HepG2 (cell line): ENCODE data around the gene CPNE5. TPM values are rescaled to one million over a fixed set of nuclear protein-coding genes. Genes with fewer than 3 reads are reported as not detected.

Source experiments
- AKNA ChIP-seq: sonication (generic); formaldehyde crosslinking; IDR thresholded peaks from 2 replicates; pipeline ENCODE4 v1.4.0; 2020; ENCODE audit warnings: missing genetic modification reagents, borderline replicate concordance
- CEBPG ChIP-seq: IDR thresholded peaks from 2 replicates; pipeline ENCODE4 v1.6.1; 2016
- EEA1 ChIP-seq: sonication (generic); formaldehyde crosslinking; IDR thresholded peaks from 2 replicates; pipeline ENCODE4 v1.5.1; 2020; ENCODE audit warnings: mild to moderate bottlenecking, missing genetic modification reagents, borderline replicate concordance
- ELF1 ChIP-seq: sonication (generic); formaldehyde crosslinking; IDR thresholded peaks from 2 replicates; pipeline ENCODE4 v1.4.0; 2020; ENCODE audit warnings: missing genetic modification reagents
- HDAC2 ChIP-seq: sonication (generic); formaldehyde crosslinking; IDR thresholded peaks from 2 replicates; pipeline ENCODE4 v1.4.0; 2020; ENCODE audit warnings: missing genetic modification reagents
- PRDM4 ChIP-seq: sonication (generic); formaldehyde crosslinking; IDR thresholded peaks from 2 replicates; pipeline ENCODE4 v1.9.0; 2021; ENCODE audit warnings: missing genetic modification reagents, borderline replicate concordance
- SMAD9 ChIP-seq: sonication (generic); formaldehyde crosslinking; IDR thresholded peaks from 2 replicates; pipeline ENCODE4 v1.5.1; 2020; ENCODE audit warnings: mild to moderate bottlenecking, missing genetic modification reagents
- SRSF1 ChIP-seq: fragments of 200-400 bp; formaldehyde crosslinking; optimal IDR thresholded peaks from 2 replicates; pipeline ENCODE3; 2017; ENCODE audit warnings: mild to moderate bottlenecking, low read depth, low read length, moderate library complexity
- THAP11 ChIP-seq: IDR thresholded peaks from 2 replicates; pipeline ENCODE4 v1.6.1; 2016; ENCODE audit warnings: missing biosample characterization, missing genetic modification reagents
- TOE1 ChIP-seq: sonication (generic); formaldehyde crosslinking; IDR thresholded peaks from 2 replicates; pipeline ENCODE4 v1.4.0; 2020; ENCODE audit warnings: mild to moderate bottlenecking, missing genetic modification reagents
- YEATS4 ChIP-seq: sonication (generic); formaldehyde crosslinking; IDR thresholded peaks from 2 replicates; pipeline ENCODE4 v1.4.0; 2020; ENCODE audit warnings: missing genetic modification reagents, borderline replicate concordance
- ZNF430 ChIP-seq: sonication (generic); formaldehyde crosslinking; IDR thresholded peaks from 2 replicates; pipeline ENCODE4 v1.9.0; 2021; ENCODE audit warnings: mild to moderate bottlenecking, missing genetic modification reagents
- ZNF737 ChIP-seq: sonication (generic); formaldehyde crosslinking; IDR thresholded peaks from 2 replicates; pipeline ENCODE4 v1.5.0; 2020; ENCODE audit warnings: missing genetic modification reagents, mild to moderate bottlenecking, borderline replicate concordance
- ZNF782 ChIP-seq: sonication (generic); formaldehyde crosslinking; IDR thresholded peaks from 2 replicates; pipeline ENCODE4 v1.4.0; 2020; ENCODE audit warnings: missing genetic modification reagents, mild to moderate bottlenecking, borderline replicate concordance
- ZNF879 ChIP-seq: sonication (generic); formaldehyde crosslinking; IDR thresholded peaks from 2 replicates; pipeline ENCODE4 v1.8.1; 2023; ENCODE audit warnings: missing genetic modification reagents
- polyA plus RNA-seq, 8 experiments: library from polyadenylated mRNA; depleted of rRNA in 3 of 8; stranded (reverse) in 7 of 8; unstranded in 1 of 8; fragments of >200 nt; fragmentation: Illumina TruSeq in 4 of 8; extraction: Trizol in 4 of 8; gene quantifications; 2 replicates each; pipeline versions ENCODE4 v1.2.1 to v1.2.3, GENCODE V29; 2011 to 2016; ENCODE audit warnings: low read depth in 4 of 8, missing spikeins in 1 of 8, mixed read lengths in 1 of 8; ENCODE audit not compliant: insufficient read depth in 1 of 8
- total RNA-seq, 5 experiments: library from RNA; depleted of rRNA; stranded (reverse); fragments of >200 nt; fragmentation: Illumina TruSeq; extraction: Trizol; gene quantifications; 2 replicates each; pipeline ENCODE4 v1.2.3, GENCODE V29; 2016; ENCODE audit warnings: low read depth in 1 of 5
- TF ChIP-seq, protein P1 (sequence below): sonication (generic); formaldehyde crosslinking; IDR thresholded peaks from 2 replicates; pipeline ENCODE4 v1.4.0; 2020; ENCODE audit warnings: low read depth, missing genetic modification reagents
- TF ChIP-seq, protein P2 (sequence below): sonication (generic); formaldehyde crosslinking; IDR thresholded peaks from 2 replicates; pipeline ENCODE4 v1.8.1; 2023; ENCODE audit warnings: missing genetic modification reagents, mild to moderate bottlenecking, borderline replicate concordance

CPNE5 gene
- total and polyA plus RNA-seq, 2 of the 13 experiments (the other 11 are each of a cell fraction or from before 2014, with no cell fraction given), result 0.16 TPM; not detected in 1

DNA sequence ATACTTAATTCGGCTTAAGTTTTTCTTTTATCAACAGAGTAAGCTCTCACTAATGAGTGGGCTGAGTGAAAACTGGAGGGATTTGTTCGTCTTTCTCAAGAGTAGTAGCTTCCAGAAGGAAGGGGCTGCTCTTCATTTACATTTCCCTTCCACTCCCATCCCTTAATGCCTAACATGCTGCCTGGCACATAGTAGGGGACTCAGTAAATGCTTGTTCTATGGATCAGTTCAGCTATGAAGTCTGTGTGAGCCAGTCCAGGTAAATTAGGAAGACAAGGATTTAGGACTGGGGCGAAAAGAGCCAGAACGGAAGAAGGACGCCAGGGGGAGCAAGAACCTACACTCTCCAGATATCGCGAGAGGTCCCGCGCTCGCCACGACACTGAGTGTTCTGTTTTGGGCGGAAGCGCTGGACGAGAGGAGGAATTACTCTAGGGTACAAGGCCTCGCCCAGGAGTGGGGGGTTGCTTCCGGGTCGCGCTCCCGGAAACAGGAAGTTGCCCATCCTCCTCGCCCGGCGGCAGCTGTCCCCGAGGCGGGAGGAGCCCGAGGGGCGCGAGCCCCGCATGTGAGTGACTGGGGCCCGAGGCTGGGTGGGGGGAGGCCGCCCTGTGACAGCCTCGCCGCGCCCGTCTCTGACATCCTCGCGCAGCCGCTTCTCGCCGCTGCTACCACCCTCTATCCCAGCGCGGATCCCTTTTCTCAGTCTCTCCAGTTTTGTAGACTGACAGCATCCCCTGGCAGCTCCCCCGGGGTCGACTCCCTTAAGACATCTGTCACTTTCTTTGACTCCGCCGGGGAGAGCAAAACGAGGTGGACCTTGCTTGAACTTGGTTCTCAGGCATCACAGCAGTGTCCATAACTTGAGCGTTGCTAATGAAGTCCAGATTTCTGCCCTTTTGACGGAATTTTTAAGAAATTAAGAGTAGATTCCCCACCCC, 46.5 kb upstream of the CPNE5 start, which contains the start of gene C6orf89 (continued):
- TF ChIP-seq HDAC2 (CRISPR knock-in tag) (peak; percentile 93), ZNF430 (CRISPR knock-in tag) (peak; percentile 99), AKNA (CRISPR knock-in tag) (no peak), ELF1 (CRISPR knock-in tag) (peak; percentile 99), ZNF782 (no peak), SMAD9 (CRISPR knock-in tag) (peak; percentile 36; the same call in 1 of the 2 replicates), ZNF879 (CRISPR knock-in tag) (peak; percentile 89), SRSF1 (peak; percentile 73), EEA1 (CRISPR knock-in tag) (0 out of 2 replicates have a peak, but pooled peaks have one; percentile 90), CEBPG (CRISPR knock-in tag) (peak; percentile 52; the same call in 1 of the 2 replicates), PRDM4 (CRISPR knock-in tag) (0 out of 2 replicates have a peak, but pooled peaks have one; percentile 60), TOE1 (CRISPR knock-in tag) (0 out of 2 replicates have a peak, but pooled peaks have one; percentile 69), ZNF737 (CRISPR knock-in tag) (no peak; the same call in 1 of the 2 replicates), THAP11 (CRISPR knock-in tag) (peak; percentile 96), YEATS4 (CRISPR knock-in tag) (peak; percentile 94)
- TF ChIP-seq, protein P1, sequence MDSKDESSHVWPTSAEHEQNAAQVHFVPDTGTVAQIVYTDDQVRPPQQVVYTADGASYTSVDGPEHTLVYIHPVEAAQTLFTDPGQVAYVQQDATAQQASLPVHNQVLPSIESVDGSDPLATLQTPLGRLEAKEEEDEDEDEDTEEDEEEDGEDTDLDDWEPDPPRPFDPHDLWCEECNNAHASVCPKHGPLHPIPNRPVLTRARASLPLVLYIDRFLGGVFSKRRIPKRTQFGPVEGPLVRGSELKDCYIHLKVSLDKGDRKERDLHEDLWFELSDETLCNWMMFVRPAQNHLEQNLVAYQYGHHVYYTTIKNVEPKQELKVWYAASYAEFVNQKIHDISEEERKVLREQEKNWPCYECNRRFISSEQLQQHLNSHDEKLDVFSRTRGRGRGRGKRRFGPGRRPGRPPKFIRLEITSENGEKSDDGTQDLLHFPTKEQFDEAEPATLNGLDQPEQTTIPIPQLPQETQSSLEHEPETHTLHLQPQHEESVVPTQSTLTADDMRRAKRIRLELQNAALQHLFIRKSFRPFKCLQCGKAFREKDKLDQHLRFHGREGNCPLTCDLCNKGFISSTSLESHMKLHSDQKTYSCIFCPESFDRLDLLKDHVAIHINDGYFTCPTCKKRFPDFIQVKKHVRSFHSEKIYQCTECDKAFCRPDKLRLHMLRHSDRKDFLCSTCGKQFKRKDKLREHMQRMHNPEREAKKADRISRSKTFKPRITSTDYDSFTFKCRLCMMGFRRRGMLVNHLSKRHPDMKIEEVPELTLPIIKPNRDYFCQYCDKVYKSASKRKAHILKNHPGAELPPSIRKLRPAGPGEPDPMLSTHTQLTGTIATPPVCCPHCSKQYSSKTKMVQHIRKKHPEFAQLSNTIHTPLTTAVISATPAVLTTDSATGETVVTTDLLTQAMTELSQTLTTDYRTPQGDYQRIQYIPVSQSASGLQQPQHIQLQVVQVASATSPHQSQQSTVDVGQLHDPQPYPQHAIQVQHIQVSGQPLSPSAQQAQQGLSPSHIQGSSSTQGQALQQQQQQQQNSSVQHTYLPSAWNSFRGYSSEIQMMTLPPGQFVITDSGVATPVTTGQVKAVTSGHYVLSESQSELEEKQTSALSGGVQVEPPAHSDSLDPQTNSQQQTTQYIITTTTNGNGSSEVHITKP (CRISPR knock-in tag), result peak; percentile 94
- TF ChIP-seq, protein P2, sequence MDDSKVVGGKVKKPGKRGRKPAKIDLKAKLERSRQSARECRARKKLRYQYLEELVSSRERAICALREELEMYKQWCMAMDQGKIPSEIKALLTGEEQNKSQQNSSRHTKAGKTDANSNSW, result no peak
